Activated CD4-positive, alpha-beta T cell treated with anti-CD3 and anti-CD28 coated beads, Interleukin-2, amount 50 U/mL, for 16 hours (primary cell): ENCODE measurements around the gene SLC7A8.

Experiments
- DNase-seq: peaks from one replicate; pipeline ENCODE4 v3.0.0-alpha.2; 2020

SLC7A8 gene

DNA sequence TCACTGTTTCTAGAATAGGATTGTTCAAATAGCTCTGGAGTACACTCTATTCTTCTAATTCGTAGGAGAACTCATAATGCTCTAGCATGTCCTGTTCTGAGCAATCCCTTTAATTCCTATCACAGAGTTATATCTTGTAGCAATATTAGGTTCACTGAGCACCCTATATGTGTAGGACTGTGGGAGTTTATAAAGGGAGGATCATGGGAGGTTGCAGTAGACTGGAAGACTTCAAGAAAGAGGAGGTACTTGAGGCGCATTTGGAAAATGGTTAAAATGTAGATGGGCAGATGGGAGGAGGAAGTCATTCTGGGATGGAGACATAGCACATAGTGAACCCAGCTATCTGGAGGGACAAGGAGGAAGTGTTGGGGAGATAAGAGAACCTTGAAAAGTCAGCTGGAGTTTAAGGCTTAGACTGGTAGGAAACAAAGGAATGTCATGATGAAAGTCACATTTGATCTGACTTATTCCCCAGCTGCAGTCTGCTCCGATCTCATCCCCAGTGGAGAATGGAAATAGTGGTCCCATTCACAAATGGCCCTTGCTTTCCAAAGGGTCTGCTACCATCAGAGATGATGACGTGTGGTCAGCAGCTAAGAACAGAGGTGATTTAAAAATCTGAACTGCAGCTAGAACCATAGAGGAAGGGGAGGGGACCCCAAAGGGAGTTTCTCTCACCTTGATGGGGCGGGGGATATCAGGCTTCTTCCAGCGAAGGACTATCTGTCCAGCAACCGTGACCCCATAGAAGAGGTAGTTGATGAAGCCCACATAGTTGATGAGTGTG, 54.3 kb downstream of the SLC7A8 start:
- no peak for DNase-seq

DNA sequence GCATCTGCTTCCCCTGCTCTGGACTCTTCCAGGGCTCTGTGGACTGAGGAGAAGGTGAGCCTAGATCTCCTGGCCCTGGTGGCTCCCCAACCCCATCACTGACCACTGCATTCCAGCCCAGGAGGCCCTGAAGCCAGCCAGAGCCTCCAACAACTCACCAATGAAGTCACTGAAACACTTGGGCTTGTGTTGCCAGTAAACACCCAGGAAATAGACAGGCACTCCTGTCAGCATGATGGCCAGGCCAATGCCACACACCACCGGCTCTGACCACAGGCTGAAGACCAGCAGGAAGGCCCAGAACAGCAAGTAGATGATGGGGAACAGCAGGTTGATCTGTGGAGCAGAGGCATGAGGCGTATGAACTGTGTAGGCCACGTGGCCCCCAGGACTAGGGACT, 55.6 kb downstream of the SLC7A8 start:
- DNase-seq = no peak

DNA sequence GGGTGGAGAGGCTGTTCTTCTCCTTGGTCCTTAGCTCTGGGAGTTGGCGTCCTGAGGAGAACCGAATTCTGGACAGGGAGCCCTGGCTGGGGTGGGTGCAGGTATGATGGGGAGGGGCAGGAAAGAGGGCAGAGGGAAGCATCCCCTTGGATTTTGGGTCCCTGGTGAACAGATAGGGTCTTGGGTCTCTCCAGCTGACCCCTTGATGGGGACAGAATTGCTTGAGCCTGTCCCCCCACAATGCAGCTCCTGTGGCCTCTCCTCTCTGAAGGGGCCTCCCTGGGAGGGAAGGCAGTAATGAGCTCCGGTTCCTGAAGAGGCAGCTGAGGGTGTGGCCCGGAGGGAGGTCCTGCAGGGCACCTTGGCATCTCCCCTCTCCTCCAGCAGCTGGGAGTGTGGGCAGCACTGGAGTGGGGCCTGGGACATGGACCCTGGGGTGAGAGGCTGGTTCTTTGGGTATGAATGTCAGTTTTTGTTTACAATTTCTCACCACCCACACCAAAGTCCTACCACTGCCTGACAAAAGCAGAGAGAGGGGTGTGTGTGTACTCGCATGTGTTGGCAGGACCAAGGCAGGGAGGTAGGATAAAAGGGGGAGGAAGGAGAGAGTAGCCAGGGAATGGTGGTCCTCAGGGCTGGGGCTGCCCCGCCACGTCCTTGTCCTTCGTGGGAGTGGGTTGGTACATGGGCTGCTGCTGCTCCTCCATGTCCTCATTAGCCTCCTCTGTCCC, 56.7 kb downstream of the SLC7A8 start:
- no peak for DNase-seq

DNA sequence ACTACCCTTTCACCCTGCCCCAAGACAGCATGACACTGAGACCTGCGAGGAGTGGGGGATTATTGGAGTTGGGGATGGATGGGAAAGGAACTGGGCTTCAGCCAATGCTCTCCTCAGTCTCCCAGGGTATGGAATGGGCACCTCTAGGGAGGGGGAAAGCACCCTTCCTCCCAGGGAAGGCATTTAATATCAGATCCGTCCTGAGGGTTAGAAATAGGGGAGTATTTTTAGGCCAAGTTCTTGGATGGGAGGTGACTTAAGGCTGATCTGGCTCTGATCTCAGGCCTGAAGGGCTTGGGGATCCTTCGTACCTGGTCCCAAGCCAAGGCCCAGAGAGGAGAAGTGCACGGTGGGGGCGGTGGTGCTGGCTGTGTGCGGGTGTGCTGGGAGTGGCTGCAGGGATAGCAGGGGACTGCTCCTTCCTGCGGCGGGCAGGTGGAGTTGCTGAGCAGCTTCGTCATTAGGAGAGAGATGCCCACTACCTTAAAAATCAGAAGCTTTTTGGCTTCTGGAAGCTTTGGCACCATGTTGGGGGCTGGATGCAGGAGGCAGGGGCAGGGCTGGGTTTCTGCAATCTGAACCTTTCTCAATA, 57.4 kb downstream of the SLC7A8 start:
- DNase-seq = no peak

DNA sequence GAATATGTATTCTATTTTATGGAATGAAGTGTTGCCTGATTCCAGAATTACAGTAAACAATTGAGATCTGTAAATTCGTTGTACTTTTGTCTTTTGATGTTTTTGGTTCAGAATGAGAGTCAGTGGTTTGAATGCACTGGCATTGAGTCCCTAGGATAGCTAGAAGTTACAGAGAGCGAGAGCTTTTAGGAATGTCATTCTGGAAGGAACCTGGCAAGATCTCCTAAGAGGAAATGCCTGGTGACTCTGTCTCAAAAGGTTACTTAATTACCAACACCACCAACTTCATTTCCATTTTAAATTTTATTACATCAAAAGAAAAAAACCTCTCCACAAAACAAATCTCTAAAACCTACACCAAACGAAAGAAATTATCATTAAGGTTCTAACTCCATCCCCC, 58.4 kb downstream of the SLC7A8 start:
- DNase-seq = no peak

DNA sequence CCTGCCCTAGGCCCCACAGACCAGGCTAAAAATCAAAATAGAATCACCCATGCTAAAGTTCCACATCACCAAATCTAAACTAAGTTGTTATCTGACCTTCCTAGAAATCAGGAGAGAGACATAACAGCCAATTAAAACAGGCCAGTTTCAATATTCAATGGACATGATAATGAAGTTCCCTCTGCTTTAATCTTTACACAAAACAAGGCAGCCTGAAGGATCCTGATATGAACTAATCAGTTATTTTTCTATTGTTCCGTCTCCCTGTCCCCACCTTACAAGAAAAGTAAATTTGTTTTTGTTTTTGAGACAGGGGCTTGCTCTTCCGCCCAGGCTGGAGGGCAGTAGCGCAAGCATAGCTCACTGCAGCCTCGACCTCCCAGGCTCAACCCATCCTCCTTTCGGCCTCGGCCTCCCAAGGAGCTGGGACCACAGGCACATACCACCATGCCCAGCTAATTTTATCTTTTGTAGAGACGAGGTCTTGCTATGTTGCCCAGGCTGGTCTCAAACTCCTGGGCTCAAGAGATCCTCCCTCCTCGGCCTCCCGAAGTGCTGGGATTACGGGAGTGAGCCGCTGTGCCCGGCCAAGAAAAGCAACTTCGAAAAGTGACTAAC, 59.0 kb downstream of the SLC7A8 start:
- DNase-seq = no peak

DNA sequence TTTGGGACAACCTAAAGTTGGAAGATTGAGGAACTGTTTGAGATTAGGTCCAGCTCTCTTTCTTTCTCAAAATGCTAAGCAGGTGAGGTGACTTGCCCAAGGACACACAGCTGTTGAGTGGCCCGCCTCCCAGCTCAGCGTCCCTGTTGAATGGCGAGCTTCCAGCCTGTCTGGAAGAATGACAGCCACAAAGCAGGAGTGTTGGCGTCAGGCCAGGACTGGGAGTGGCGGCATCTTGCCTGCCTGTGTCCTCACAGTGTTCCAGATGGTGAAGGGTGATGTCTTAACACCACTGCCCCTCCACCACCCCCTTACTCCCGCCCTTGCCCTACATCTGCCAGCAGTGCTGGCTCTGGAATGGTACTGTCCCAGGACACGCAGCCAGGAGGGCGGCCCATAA, 60.0 kb downstream of the SLC7A8 start:
- no peak for DNase-seq

DNA sequence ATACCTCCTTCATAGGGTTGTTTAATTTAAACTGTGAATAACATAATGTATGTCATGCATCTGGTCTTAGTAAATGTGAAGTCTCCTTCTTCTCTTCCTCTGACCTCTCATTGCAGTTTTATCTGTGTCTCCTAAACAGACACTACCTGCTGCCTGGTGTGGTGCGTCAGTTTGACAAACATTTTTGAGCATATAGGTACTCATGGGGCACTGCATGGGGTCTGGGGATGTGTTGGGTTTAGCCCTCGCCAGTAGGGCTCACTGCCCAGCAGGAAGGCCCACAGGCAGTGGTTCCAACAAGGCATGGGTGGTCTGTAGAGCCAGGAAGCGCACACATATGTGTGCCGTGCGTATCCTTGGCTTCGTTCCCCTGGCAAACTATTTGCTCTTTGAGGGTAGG, 61.4 kb downstream of the SLC7A8 start:
- no peak for DNase-seq

DNA sequence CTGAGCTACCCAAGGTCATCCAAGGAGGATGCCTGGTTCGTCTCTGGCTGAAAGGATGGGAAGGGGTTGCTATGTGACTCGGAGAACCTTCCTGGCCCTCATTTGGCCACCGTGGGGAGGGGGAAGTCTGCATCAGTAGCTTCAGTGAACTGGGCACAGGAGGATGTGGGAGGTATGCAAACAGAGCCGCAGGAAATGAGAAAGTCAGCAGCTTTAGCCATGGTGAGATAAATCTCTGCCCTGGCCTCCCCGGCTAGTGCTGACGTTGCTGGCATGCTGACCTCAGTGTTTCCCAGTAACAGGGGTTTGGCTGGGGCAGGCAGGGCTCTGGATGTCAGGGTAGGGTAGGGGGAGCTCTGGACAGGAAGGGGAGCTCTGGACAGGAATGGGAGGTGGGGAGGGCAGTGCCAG, 62.1 kb downstream of the SLC7A8 start:
- peak; percentile 19 for DNase-seq

DNA sequence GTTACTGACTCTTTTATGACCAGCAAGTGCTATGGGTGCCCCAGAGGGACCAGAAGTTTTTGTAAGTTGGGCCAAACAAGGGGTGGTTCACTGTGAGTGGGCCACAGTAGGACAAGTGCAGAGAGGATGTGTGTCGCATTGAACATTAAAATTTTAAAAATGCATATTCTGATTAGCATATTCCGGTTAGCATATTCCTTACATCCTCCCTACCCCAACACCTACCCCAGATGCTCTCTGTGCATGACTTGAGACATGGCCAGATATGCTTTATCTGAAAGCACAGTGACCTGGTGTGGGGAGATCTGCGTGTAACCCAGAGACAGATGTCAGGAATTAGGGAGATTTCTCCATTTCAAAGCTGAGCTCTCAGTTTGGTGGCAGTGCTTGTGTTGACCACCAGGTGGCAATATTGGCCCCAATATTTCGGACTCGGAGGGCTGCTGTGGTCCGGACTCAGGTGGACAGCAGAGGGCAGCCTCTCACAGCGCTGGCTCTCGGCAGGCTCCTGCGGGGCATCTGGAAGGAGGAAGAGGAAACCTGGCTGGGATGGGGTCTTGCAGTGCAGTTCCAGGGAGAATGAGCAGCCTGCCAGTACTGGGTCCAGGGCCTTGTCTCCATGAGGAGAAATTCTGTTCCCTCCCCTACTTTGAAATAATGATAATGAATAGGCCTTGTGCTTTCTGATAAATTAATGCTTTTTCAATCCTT, 62.8 kb downstream of the SLC7A8 start:
- DNase-seq = peak; percentile 88

DNA sequence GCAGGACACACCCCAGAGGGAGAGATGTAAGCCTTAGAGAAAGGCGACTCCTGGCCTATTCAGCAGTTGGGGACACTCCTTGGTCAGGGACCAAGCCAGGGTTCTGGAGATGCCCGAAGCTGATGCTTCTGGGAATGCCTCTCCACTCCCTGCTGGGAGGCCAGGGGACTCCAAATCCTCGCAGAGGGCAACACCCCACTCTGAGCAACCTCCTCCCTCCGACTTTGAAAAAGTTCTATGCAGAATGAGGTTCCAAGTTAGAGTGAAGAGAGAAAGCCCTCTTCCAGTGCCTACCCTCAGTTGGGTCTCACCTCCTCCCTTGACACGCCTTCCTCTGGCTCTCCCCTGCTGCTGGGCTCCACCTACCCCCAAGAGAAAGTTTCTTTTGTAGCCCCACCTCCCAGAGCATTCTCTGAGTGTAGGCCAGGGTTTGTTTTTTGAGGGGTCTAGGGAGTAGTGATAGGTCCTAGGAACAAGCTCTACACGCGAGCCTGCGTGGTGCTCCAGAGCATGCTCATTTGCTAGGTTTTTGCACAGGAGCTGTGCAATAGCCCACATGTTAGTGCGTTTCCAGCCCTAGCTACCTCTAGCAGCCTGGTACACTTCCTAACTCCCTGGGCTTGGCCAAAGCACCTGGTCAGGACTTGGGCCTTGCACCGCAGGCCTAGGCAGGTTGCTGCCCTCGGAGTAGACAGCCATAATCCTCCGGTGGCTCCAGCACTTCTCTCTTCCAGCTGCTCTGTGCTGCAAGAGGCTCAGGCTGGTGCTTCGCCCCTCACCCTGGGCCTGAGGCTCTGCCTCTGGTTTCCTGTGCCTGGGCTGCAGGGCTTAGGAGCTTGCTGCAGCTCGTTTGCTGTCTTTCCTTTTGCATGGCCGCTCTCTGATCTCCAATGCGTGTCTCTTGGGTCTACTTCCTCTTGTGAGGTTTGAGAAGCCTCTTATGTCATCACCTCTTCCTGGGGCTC, 63.8 kb downstream of the SLC7A8 start:
- DNase-seq = no peak

DNA sequence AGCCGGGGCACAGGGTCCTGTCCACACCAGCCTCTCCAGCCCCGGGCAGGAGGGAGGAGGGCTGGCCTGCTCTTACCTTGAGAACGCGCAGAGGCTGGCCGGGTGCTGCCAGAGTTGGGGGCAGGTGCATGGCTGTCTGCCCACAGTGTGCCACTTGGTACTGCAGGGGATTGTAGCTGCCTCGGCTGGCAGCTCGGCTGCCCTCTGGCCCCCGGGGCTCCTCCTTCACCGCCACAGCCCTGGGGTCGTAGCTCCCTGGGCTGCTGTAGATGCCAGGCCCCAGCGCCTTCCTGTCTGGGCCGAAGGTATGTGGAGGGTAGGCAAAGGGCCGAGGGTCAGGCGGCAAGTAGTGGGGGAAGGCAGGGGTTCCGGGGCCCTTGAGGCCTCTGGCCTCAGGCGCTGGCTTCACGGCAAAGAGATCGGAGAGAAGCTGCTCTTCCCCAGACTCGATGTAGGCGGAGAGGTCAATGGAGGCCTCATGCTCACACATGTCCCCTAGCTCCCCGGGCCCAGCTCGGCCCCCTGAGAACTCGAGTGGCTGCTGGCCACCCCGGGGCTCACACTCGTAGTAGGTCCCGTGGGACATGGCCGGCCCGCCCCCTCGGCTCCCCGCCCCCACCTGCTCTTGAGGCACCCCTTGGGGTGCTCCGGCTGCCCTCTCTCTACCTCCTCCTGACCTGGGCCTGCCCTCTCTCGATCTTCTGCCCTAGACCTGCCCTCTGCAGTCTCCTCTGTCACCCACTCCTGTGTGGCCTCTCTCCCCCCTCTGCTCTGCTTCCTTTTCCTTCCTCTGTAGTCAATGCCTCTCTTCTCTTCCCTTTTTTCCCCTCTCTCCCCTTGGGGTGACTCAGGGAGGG, 64.7 kb downstream of the SLC7A8 start, which contains the start of gene CEBPE:
Gene CEBPE (minus strand): TSS at position 750 of the 857 bp plus-strand sequence. CDS start 164 bp downstream, at position 586.
- no peak for DNase-seq

DNA sequence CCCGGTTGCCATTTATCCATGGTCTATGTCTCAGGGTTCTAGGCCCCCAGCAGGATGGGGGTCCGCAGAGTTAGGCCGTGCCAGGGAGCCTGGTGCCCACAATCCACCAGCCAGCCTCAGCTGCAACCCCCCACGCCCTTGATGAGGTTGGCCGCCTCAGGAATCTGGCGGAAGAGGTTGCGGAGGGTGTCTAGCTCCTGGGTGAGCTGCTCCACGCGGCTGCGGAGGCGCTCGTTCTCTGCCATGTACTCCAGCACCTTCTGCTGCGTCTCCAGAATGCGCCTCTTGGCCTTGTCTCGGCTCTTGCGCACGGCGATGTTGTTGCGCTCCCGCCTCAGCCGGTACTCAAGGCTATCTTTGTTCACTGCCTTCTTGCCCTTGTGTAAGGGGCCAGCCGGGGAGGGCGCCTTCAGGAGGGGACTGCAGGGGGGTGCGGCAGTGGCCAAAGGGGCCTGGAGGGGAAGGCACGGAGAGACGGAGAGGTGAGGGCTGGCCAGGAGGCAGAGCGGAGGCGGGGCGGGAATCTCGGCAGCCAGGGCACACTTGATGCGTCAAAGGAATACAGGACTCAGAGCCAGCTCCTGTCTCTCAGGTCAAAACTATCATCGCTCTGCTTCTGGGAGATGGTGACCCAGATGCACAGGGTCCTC, 66.0 kb downstream of the SLC7A8 start:
- DNase-seq = no peak

DNA sequence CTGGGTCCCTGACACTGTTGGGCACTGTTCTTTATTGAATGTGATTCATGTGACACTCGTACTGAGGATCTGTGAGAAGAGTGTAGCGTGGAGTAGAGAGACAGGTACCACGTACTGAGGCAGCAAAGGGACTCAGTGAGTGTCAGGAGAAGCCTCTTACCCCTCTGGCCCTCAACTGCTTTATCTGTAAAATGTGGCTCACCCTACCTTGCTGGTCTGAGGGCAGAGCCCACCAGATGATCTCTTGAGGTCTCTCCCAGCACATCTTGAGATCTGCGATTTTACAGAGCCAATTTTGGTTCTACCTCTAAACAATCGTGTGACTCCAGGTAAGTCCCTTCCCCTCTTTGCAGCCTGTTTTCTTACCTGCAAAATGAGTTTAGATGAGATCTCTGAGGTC, 67.5 kb downstream of the SLC7A8 start:
- DNase-seq = no peak

DNA sequence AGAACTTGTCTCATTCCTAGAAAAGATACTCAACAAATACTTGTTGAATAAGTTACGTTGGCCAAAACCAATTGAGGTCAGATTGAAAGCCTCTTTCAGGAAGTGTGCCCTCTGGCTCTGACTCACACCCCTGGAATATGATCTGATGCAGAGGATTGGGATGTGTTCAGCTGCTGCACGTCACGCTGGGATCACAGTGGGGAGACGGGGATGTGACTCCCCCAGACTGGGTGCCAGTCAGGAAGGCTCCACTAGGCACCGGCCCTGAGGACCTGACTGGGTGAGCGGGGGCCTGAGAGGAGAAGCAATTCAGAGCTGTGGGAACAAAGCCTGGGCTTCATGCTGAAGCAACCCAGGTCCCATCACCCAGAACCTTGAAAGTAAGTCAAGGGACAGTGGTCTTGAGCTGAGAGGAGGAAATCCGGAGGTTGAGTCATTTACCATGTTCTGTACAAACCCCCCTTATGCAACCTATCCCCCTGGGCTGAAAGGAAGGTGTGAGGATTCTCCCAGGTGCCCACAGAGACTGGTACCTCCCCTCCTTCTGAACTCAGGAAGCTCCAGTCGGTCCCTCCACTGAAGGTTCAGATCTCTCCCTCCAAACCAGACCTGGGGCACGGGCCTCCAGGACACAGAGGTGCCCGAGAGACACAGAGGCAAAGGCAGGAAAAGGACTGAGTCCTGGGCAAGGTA, 68.3 kb downstream of the SLC7A8 start:
- DNase-seq = no peak

DNA sequence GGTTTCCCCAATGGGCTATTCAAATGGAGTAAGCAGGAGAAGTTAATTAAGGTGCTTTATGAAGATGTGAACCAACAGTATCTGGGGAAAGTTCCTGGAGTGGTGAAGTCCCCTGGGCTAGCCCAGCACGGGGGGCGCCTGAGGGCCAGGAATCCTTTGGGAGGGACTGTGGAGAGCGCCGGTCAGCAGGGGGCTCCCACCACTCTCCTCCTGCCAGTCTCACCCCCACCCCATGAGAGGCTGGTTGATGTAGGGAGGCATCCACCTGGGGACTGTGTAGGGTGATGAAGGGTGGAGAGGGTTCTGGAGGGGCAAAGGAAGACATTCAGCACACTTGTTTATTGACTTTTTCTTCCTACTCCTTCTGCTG, 68.8 kb downstream of the SLC7A8 start:
- DNase-seq = no peak

DNA sequence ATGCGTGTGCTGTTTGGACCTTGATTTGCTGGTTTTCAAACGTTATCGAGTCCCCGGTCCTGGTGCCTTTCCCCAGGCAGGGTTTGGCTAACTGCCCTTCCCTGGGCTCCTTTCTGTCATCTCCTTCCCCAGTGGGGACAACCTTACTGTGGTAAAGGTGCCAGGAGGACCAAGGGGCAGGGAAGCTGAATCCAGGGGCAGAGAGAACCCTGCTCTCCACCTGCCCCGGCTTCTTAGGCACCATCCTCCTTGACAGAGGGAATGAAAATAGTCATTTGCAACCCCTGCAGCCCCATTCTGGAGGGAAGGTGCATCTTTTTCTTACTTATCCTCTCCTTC, 69.4 kb downstream of the SLC7A8 start:
- DNase-seq = no peak

DNA sequence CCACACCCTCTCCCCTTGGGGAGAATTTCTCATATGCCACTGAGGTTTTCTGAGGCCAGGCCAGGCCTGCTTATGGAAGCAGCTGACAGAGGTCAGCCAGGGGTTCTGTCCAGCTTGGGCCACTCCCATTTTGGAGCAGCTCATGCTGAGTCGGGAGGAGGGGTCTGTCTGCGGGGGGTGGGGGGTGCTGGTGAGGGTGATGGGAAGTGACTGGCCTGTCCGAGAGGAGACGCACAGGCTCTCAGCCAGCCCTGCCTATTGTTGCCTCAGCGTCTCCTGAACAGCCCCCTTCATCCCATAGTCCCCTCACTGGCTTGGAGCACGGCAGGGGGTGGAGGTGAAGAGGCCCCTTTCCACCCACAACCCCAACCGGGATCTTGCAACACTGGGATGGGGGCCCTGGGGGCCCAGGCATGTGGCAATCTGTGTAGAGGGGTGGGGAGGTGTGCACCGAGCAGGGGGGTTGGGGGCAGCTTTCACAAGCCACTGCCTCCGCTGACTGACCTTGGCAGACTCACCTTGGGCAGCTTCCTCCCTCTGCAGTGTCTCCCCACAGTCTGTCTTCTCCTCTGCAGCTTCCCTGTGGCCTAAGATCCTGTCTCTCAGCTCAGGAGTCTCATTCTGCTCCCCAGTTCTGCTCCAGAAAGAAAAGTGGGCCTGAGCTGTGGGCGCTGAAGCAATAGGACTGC, 69.9 kb downstream of the SLC7A8 start:
- no peak for DNase-seq
